GM21360 (cell line): ENCODE measurements around the gene PLA2G4A.
"Not testable (repeated sequence)": the region's sequence is repeated elsewhere in the genome, so short reads cannot be mapped to it uniquely, and the experiment has no call there.

ENCODE experiments used
- ATAC-seq: cut with Tn5 transposase; IDR thresholded peaks from one replicate; pipeline ENCODE4 v1.9.1; 2021; ENCODE audit warnings: mild to moderate bottlenecking, moderate library complexity; ENCODE audit not compliant: unreplicated experiment

The PLA2G4A gene

DNA sequence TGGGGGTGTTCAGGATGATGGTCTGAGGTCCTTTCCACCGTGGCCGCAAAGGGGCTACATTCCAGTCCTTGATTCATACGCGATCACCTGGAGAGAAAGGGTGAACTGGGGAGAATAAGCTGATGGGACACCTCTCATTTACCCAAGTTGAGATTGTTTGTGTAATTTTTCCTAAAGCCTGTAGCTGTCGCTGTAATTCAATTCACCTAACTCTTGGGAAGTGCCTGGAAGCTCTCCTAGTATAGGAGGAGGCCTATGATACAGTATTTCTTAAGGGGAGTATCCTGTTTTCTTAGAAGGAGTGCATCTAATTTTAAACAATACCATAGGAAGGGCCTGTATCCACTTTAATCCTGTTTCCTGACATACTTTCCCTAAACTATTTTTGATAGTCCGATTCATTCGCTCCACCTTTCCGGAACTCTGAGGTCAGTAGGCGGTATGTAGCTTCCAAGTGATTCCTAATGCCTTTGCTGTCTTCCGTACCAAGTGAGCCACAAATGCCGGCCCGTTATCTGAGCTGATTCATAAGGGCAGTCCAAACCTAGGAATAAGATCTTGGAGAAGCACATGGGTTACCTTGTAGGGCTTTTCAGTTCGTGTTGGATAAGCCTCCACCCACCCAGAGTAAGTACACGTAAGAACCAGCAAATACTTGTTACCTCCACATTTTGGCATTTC, 88.5 kb downstream of the PLA2G4A start:
- ATAC-seq, result not testable (repeated sequence)

DNA sequence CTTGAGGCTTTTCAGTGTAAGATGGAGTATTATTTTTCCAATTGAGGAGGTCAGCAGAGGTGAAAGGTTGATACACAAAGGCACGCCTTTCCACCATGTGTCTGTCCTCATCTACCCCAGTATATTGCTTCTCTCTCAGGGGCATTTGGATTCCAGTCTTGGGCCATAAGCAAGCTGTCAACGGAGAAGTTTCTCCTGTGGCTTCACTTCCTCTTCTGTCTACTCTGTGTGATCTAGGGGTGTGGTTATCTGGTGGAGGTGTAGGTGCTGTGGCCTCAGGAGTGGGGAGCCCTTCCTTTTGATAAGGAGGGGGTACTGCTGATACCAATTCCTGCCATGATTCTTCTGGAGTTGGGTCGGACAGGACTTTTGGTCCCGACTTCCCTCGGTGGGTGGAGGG, 92.6 kb downstream of the PLA2G4A start:
- peak; percentile 71 for ATAC-seq

DNA sequence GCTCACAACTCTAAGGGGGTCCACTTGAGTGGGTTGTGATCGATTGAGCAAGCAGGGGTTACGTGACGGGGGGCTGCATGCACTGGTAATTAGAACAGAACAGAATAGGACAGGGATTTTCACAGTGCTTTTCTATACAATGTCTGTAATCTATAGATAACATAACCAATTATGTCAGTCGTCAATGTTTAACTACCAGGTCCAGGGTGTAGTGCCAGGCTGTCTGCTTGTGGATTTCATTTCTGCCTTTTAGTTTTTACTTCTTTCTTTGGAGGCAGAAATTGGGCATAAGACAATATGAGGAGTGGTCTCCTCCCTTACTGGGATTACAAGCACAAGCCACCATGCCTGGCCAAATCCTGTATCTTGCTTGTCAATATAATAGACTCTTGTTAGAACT, 94.1 kb downstream of the PLA2G4A start:
- ATAC-seq, result not testable (repeated sequence)

- no peak for ATAC-seq
Observed at GRCh38 chr1:186923486-186923885, 94.7 kb downstream of the PLA2G4A start.

GRCh38 chr1:186925881-186926669, 97.3 kb downstream of the PLA2G4A start:
- no peak for ATAC-seq

GRCh38 chr1:186927884-186928283, 99.1 kb downstream of the PLA2G4A start:
- no peak for ATAC-seq

GRCh38 chr1:186930238-186930637, 101.5 kb downstream of the PLA2G4A start:
- no peak for ATAC-seq

GRCh38 chr1:186937016-186937670, 108.4 kb downstream of the PLA2G4A start:
- ATAC-seq, result no peak

- no peak for ATAC-seq
Observed at GRCh38 chr1:186943891-186944686, 115.3 kb downstream of the PLA2G4A start.

DNA sequence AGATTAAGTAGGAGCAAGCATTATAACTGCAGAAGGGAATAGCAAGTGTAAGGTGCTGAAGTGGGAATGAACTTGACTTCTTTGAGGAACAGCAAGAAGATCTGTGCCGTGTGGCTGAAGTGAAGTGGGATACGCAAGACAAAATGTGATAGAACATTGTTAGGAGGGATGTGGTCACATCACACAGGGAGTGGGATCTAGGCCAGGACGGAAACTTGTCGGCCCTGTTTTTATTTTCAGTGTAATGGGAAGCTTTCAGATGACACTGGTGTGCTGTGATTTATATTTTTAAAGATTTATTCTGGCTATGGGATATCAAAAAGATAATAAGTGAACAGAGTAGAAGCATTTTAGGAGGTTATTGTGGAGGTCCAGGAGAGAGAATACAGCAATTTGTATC, 116.4 kb downstream of the PLA2G4A start:
- ATAC-seq, result no peak

- ATAC-seq, result no peak
Observed at GRCh38 chr1:186948535-186948934, 119.8 kb downstream of the PLA2G4A start.

GRCh38 chr1:186949173-186949572, 120.4 kb downstream of the PLA2G4A start:
- ATAC-seq, result no peak

DNA sequence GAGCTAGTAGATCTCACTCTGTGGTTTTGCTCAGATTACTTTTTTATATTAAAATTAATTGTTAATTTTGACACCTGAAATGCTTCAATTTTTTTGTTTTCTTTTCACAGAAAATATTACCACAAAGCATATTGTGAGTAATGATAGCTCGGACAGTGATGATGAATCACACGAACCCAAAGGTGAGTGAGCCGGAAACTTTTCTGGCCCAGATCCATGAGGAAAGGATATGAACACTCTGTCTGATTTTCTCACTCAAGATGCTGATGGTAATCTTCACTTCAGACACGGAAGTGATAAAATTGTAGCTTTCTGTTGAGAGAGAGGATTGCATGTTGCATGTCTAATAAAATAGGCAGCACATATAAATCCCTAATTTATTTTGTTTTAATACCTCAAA, 121.8 kb downstream of the PLA2G4A start:
- no peak for ATAC-seq

- ATAC-seq, result no peak
Observed at GRCh38 chr1:186953876-186954275, 125.1 kb downstream of the PLA2G4A start.

DNA sequence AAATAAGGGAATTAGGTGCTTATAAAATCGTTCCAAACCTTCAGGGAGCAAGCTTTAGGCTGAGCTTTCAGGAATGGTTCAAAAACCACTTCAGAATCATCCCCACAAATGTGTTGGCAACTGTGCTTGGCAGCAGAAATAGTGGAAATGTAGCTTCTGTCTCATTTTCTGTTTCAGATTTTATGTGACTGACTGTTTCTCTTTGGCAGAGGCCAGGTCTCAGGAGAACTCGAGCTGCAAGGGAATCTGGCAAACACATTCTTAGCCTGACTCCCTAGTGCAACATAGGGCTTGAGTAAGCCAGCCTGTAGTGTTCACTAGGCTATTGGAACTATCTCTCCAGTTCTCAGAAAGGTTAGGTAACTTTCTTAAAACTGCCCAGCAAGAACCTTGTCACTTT, 128.6 kb downstream of the PLA2G4A start:
- no peak for ATAC-seq

- ATAC-seq, result no peak
Observed at GRCh38 chr1:186958520-186958919, 129.8 kb downstream of the PLA2G4A start.

- ATAC-seq, result no peak
Observed at GRCh38 chr1:186960861-186961260, 132.1 kb downstream of the PLA2G4A start.

DNA sequence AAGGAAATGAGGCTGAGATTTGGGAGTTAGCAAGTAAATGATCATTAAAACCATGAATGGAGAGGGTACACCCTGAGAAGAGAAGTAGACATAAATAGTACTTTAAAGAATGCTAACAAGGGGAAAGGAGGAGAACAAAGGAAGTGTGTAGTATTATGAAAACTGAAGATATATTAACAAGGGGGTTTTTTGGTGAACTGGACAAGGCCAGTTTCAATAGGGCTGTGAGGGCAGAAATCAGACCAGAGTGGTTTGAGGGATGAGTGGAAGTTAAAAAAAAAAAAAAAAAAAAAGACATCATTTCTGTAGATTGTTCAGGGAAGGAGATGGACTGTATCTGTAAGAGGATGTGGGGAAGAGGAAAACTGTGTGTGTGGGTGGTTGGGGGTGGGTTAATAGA, 137.1 kb downstream of the PLA2G4A start:
- no peak for ATAC-seq

DNA sequence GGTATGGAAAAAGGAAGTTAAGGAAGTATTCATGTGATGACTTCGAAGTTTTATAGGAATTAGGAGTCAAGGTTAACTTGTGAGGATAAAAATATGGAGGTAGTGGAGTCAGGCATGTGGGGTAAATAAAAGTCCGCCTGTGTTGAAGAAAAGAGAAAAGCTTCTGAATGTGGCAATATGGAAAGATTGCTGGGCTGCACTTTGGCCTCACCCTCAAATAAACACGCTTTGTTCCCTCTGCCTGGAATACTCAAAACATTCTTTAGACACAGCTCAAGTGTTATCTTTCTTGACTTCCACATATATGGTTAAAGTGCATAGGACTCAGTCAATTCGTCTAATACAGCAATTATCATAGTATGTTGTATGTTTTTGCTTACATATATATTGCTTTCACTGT, 137.7 kb downstream of the PLA2G4A start:
- ATAC-seq, result no peak

GRCh38 chr1:186967656-186968394, 139.1 kb downstream of the PLA2G4A start:
- ATAC-seq, result no peak
